HG03135 (cell line): ENCODE data around the gene CD84.
"Not testable (repeated sequence)": the region's sequence is repeated elsewhere in the genome, so short reads cannot be mapped to it uniquely, and the experiment has no call there.

Experiments used
- ATAC-seq: cut with Tn5 transposase; IDR thresholded peaks from one replicate; pipeline ENCODE4 v1.9.1; 2021; ENCODE audit warnings: mild to moderate bottlenecking, moderate library complexity; ENCODE audit not compliant: unreplicated experiment

CD84 gene

GRCh38 chr1:160544647-160545046 is 34.6 kb downstream of the CD84 start:
- ATAC-seq, result no peak

DNA sequence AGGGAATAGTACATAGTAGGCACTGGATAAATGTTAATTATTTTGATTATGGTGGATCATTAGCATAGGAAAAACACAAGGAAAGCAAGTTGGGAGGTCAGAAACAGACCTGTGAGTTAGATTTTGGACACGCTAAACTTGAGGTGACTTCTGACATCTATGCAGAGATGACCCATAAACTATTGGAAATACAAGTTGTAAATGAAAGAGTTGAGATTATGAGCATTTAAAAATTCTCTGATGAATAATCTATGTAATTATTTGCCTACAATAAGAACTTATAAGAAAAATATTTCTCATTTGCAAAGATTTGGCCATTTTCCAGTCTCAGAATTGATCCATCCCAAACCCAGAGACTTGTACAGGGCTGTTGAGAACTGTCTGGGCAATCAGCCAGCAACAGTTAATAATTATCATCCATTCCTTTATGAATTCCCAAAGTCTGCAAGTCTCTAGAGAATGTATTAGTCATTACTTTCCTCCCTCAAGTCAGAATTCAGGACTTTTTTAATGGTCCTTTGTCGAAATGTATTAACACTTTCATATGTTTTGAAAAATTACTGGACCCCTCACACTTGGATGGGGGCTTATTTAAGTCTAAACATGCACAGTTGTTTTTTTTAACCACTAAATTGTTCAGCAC is 36.9 kb downstream of the CD84 start:
- ATAC-seq, result no peak

GRCh38 chr1:160541622-160542302 is 37.5 kb downstream of the CD84 start:
- ATAC-seq, result no peak

- no peak for ATAC-seq
These were observed 38.5 kb downstream of the CD84 start for GRCh38 chr1:160540859-160541233.

- peak; percentile 94 for ATAC-seq
These were observed 39.1 kb downstream of the CD84 start for GRCh38 chr1:160539990-160540858.

GRCh38 chr1:160539684-160539989 is 39.7 kb downstream of the CD84 start:
- no peak for ATAC-seq

- ATAC-seq, result no peak
These were observed 40.2 kb downstream of the CD84 start for GRCh38 chr1:160538985-160539651.

DNA sequence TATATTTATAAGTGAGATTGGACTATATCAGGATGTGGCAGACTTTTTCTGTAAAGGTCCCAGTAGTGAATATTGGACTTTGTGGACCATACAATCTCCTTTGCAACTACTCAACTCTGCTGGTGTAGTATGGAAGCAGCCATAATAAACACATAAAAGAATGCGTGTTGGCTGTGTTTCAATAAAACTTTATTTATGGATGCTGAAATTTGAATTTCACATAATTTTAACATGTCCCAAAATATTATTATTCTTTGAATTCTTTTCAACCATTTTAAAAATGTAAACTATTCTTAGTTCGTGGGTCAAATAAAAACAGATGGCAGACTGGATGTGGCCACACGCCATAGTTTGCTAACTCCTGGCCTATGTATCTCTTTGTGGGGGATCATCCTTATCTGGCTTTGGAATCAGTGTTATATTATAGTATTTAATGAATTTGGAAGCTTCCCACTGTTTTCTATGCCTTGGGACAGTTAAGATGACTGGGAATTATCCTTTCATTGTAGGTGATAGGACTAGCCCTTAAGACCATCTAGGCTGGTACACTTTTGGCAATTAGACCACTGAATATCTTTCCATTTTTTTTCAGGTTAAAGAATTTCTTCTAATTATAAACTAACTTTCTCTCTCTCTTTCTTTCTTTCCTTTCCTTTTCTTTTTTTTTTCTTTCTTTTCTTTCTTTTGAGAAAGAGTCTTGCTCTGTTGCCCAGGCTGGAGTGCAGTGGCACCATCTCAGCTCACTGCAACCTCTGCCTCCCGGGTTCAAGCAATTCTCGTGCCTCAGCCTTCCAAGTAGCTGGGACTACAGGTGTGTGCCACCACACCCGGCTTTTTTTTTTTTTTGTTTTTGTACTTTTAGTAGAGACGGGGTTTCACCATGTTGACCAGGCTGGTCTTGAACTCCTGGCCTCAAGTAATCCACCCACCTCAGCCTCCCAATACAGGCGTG is 41.3 kb downstream of the CD84 start:
- no peak for ATAC-seq

DNA sequence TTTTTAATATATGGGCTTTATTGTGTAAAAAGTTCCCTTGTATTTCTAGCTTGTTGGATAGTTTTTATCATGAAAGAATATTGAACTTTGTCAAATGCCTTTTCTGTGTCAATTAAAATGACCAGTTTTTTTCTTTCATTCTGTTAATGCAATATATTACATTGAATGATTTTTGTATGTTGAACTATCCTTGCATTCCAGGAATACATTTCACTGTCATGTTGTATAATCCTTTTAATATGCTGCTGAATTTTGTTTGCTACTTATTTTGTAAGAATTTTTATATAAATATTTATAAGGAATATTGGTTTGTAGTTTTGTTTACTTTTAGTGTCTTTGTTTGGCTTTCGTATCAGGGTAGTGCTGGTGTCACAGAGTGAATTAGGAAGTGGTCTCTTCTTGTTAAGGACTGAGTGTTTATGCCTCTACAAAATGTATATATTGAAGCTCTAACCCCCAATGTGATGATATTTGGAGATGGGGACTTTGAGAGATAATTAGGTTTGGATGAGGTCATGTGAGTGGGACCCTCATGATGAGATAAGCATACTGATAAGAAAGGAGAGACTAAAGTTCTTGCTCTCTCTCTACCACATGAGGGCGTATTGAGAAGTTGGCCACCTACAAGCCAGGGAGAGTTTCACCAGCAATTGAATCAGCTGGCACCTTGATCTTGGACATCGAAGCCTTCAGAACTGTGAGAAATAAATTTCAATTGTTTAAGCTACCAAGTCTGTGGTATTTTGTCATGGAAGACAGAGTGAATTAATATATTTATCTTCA is 44.3 kb downstream of the CD84 start:
- no peak for ATAC-seq

DNA sequence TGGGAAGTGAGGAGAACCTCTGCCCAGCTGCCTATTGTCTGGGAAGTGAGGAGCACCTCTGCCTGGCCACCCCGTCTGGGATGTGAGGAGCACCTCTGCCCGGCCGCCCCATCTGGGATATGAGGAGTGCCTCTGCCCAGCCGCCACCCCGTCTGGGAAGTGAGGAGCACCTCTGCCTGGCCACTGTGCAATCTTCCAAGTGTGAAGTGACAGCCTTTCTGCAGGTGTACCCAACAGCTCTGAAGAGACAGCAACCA is 46.8 kb downstream of the CD84 start:
- ATAC-seq, result not testable (repeated sequence)

GRCh38 chr1:160531809-160532556 is 47.3 kb downstream of the CD84 start:
- ATAC-seq, result not testable (repeated sequence)

DNA sequence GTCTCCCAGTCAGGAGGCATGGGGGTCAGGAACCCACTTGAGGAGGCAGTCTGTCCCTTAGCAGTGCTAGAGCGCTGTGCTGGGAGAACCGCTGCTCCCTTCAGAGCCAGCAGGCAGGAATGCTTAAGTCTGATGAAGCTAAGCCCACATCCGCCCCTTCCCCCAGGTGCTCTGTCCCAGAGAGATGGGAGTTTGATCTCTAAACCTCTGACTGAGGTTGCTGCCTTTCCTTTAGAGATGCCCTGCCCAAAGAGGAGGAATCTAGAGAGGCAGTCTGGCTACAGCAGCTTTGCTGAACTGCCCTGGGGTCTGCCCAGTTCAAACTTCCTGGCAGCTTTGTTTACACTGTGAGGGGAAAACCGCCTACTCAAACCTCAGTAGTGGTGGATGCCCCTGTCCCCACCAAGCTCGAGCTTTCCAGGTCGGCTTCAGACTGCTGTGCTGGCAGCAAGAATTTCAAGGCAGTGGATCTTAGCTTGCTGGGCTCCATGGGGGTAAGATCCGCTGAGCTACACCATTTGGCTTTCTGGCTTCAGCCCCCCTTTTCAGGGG is 49.8 kb downstream of the CD84 start:
- not testable (repeated sequence) for ATAC-seq

DNA sequence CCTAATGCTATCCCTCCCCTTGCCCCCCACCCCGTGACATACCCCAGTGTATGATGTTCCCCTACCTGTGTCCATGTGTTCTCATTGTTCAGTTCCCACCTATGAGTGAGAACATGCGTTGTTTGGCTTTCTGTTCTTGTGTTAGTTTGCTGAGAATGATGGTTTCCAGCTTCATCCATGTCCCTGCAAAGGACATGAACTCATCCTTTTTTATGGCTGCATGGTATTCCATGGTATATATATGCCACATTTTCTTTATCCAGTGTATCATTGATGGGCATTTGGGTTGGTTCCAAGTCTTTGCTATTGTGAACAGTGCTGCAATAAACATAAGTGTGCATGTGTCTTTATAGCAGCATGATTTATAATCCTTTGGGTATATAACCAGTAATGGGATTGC is 55.5 kb downstream of the CD84 start:
- not testable (repeated sequence) for ATAC-seq

- no peak for ATAC-seq
These were observed 56.5 kb downstream of the CD84 start, which contains the start of gene SLAMF6 for GRCh38 chr1:160522622-160523345. SLAMF6 (minus strand) TSS chr1:160523255; CDS start chr1:160523192, 63 bp downstream.

DNA sequence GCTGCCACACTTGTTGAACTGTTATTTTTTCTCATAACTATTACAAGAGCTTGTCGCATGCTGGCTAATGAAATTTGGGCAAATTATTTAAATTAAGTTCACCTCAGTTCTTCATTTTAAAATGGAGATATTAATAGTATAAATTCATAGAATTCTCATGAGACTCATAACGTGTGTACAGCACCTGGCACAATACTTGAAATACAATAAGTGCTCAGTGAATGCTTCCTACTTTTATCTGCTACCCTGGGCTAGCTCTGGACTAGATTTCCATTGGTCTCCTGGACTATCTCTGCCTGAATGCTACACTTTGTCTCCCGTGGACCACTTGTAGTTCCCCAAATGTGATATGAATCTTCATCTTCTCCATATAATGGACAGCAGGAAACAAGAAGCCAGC is 57.2 kb downstream of the CD84 start:
- ATAC-seq, result no peak

DNA sequence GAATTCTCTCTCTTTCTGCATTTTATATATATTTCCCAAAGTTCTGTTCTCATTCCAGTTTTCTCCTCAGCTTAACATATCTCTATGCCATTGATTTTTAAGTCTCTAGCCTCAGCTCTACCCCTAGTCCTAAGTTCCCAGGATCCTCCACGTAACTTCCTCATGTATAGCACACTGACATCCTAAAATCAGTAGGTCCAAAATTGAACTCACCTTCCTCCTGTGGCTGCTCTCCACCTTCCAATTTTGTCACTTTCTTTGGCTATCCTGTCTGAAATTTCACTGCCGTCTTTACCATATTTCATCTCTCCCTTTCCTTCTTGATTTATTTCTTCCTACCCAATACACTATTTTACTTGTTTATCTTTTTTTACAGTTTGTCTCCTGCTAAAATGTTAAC is 57.7 kb downstream of the CD84 start:
- no peak for ATAC-seq

DNA sequence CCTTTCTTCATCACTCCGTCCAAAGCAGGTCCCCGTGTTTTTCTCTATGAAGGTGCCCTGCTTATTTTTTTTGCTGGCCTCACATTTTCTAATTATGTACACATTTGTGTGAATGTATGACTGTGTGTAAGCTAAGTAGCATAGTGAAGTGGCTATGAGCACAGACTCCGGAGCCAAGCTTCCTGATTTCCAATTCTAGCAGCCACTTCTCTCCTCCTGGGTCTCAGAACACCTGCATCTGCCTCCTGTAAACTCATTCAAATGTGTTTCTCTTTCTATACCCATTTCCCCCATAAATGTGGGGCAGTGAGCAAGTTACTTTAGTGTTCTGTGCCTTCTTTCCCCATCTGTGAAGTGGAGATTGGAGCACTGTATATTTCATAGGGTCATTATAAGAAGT is 58.3 kb downstream of the CD84 start:
- ATAC-seq, result no peak

DNA sequence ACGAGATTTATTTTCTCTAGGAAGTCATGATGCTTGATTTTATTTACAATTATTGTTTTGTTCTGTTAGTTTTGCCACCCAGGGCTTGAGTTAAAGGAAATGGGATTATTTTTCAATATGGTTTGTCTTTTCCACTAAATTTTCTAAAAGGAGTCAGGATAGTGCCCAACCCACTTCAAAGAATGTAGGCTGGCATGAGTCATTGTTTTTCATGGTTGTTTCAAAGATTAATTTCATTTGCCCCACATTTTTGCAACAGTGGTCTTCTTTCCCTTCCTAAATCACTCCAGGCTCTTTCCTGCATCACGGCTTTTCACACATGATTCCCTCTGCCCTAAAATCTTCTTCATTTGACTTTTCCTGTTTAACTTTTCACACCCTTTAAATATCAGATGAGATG is 58.7 kb downstream of the CD84 start:
- no peak for ATAC-seq
